HG03571 (cell line): Measurements from ENCODE around the gene MBD2.

ENCODE experiments used
- ATAC-seq: cut with Tn5 transposase; IDR thresholded peaks from one replicate; pipeline ENCODE4 v1.9.1; 2021; ENCODE audit not compliant: unreplicated experiment

MBD2 gene

DNA sequence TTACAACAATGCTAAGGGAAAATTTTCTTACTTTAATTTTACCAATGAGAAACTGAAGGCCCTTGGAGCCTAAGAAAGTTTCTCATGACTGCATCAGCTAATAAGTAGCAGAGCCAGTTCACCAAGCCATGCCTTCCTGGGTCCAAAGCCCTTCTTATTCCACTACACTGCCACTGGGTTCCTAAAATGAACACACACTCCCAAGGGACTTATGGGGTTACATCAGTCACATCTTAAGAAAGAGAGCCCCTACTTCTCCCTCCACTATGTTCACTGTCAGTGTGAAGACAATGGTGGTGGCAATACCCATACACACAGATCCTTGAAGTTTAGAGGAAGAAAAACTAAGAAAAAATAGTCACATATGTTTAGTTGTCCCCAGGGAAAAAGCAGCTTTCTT, 20.6 kb downstream of the MBD2 start:
- peak; percentile 71 for ATAC-seq

DNA sequence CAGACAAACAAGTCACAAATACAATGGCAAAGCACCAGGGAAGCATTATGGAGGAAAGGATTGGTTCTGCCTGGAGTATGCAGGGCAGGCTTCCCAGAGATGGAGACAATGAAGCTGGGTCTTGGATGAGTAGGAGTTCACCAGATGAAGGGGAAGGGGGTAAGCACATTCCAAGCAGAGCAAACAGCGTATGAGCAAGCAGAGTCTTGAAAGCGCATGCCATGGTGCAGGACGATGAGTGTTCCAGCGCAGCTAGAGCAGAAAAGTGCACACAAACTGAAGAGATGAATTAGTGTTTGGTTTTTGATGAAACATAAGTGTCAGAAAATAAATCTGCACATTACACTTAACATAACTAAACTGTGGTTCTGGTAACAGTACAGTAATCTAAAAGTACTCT, 21.6 kb downstream of the MBD2 start:
- ATAC-seq = no peak

DNA sequence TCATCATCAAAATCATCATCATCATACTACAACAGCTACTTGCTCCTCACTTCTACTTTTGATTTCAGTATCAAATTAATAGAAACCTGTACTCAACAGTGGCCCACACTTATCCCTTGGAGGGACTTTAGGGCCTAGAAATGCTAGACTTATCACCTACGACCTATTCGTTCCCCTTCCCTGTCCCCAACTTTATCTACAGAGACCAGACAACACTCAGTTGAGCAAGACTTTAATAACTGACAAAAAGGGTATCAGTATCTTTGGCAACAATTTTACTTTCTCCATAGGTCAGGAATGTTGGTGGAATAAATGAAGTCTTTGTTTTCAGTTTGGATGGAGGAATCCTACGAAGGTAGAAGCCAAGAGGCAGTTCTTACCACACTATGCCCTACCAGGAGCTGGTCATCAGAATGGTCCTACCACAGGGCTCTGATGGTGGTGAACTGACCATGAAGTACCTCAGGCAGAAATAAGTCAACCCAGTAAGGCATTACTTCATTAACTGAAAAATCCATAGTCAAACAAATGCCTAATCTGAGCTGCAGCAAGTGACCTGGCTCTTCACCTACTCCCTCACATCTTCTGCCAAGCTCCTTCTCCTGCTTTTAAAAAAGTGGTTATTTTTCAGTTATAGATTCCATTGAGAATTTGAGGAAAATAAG, 26.6 kb downstream of the MBD2 start:
- no peak for ATAC-seq

DNA sequence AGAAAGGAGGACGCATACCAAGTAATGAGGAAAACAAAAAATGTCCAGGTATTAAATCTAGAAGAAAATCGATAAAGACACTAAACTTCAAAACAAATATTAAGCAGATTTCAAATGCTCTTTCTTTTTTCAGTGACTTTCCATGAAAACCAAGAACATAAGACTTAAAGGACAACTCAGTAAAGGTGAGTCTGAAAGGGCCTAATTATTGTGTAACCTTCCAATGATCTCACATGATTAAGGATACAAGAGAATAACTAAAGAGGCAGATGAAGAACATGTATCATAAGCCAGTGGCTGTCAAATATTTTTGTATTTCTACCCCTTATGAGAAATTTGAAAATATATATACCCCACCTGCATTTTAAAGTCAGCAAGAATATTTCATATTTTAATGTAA, 30.7 kb downstream of the MBD2 start:
- ATAC-seq = no peak

DNA sequence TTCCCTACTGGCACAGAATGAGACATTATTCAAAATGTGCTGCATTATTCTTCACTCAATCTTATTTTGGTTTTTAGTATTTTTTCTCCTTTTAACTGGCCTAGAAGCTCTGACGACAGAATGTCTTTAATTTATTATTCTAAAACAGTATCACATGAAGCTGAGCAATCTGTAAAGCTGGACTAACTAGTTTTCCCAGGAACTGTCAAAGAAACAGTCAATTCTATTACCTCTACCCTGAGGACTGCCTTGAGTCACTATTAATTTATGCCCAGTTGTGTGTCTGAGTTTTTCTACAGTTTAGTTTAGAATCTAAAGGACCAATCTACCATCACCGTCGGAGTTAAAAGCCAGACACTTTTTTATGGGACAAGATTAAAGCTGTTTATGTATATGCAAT, 31.6 kb downstream of the MBD2 start:
- ATAC-seq = no peak

DNA sequence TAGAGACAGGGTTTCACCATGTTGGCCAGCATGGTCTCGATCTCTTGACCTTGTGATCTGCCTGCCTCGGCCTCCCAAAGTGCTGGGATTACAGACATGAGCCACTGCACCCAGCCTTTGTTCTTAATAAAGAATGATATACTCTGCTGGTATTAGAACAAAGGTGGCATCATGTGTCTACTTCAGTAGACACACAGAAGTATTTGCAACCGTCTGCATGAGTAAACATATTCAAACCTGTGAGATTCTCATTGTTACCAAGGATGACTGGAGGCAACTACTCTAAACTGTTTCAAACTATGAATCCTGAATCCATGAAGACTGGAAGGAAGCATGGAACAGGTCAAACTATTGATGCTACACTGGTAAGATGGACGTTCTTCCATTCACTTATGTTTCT, 32.1 kb downstream of the MBD2 start:
- ATAC-seq = no peak

DNA sequence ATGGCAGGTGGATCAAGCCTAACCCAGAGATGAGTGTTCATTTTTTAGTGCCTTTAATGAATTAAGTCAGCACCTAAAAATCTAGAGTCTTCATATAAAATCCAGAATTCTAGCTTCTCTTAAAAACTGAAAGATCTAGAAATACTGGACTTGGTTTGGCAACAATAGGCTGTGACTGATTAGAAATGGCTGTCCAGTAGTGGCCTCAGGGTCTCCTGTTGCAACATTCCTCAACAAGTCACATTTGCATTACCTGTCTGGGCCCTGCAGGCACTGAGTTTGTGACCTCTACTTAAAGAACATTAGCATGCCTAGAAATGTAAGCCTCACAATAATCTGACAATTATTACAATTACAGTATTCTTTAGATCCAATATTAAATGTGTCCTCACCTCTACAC, 33.1 kb downstream of the MBD2 start:
- no peak for ATAC-seq

DNA sequence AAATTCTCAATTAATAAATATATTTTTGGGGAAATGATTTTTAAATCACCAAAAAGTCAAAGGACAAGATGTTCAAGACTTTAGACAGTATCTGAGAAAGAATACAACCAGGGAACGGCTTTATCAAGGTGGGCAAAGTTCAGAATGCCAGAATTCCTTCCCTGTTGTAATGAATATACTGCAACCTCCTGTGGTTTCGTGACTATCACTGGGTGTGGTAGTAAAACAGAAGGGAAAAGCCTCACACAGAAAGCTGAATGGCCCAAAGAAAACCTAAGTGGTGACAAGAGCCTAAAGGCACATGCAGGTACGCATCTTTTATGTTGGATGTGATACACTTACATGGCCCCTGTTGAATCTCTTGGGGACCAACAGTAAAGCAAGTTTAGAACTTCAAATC, 37.1 kb downstream of the MBD2 start:
- no peak for ATAC-seq

DNA sequence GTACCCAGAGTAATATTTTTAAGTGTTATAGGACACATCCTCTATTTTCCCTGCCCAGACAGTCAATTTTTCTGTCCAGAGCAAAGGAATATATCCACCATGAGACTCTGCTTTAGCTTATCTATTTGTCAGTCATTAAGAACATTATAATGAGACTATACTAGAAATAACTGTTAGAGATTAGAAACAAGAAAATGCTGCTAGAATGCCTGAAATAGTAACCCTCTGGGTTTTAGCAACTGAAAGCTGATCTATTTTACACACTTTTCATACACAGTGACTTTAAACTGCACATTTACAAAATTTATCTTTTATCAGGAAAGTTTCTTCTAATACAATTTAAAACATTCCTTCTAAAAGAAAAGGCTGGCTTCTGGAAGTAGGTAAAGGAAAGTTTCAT, 39.6 kb downstream of the MBD2 start:
- no peak for ATAC-seq

DNA sequence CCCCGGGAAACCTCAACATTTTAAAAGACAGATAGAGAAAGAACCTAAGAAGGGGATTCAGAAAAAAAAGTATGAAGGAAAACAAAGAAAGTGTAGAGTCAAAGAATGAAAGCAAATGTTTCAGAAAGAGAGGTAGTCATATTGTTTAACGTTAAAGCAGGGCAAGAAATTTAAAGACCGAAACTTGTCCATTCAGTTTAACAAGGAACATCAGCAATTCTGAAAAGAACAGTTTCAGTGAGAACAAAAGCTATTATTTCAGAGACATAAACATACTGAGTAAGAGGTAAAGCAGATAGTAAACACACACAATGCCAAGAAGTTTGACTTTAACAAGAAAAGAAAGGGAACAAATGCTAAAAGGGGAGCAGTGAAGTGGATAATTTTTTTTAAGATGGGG, 41.1 kb downstream of the MBD2 start:
- no peak for ATAC-seq

DNA sequence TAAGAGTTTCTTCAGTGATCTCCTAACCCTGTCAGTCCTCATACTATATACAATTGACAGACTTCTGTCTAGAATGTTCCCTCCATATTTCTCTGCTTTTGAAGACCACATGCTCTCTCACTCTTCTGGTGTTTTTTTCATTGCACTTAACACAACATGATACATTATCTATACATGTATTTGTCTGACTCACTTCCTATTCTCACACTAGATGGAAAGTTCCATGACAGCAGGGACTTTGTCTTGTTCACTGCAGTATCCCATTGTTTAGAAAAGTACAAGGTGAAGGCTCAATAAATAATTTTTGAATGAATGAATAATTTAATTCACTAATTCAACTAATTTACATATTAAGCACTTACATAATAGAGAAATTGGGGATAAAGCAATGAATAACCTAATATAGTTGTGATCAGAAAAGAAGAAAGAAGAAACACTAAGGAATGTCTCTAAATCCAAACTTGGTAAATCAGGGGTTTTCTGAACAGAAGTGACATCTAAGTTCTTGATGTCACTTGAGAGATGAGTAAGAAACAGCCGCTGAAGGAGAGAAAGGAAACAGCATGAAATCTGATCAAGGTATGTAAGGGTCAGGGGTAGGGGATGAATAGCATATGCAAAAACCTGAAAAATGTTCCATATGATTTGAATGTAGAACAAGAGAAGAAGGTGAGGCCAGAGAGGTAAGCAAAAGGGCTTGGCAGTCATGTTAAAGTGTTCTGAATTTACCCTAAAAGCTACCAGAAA, 42.4 kb downstream of the MBD2 start:
- ATAC-seq = no peak

DNA sequence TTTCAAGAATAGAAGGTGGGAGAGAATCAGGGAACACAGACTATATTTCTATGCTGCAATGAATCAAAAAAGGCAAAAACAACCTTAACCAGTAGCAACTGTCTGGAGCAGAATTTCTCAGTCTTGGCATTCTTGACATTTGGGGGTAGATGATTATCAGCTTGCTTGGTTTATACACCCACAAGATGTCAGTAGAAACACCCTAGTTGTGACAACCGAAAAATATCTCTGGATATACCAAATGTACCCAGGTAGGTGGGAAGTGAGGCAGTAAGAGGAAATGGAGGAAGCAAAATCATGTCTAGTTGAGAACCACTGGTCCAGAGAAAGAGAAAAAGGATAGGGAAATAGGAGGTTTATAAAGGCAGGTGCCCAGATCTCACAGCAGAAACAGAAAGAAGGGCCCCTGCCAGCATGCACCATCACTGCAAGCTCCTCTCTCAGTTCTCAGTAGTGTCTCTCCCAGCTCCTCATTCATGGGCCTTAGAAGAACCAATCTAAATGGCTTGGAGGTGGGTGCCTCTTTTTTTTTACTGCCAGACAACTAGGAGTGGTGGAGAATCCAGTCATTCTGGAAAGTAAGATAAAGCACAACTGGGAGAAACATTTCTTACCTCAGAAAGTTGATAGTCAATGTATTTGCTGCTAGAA, 50.4 kb downstream of the MBD2 start:
- ATAC-seq = no peak

DNA sequence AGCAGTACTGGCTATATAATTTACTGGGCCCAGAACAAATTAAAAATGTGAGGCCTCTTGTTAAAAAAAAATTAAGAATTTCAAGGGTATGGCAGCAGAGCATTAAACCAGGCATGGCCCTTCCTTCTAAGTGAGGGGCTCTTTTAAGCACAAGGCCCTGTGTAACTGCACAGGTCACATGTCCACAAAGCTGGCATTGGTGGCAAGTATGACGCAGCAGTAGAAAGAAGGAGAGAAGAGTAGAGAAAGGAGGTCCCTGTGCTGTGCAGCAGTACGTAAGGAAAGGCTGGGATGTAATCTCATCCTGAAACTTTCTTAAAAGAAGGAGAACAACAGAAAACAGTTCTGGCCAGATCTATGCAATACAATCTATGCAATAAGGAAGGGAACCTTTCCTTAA, 51.2 kb downstream of the MBD2 start:
- no peak for ATAC-seq

DNA sequence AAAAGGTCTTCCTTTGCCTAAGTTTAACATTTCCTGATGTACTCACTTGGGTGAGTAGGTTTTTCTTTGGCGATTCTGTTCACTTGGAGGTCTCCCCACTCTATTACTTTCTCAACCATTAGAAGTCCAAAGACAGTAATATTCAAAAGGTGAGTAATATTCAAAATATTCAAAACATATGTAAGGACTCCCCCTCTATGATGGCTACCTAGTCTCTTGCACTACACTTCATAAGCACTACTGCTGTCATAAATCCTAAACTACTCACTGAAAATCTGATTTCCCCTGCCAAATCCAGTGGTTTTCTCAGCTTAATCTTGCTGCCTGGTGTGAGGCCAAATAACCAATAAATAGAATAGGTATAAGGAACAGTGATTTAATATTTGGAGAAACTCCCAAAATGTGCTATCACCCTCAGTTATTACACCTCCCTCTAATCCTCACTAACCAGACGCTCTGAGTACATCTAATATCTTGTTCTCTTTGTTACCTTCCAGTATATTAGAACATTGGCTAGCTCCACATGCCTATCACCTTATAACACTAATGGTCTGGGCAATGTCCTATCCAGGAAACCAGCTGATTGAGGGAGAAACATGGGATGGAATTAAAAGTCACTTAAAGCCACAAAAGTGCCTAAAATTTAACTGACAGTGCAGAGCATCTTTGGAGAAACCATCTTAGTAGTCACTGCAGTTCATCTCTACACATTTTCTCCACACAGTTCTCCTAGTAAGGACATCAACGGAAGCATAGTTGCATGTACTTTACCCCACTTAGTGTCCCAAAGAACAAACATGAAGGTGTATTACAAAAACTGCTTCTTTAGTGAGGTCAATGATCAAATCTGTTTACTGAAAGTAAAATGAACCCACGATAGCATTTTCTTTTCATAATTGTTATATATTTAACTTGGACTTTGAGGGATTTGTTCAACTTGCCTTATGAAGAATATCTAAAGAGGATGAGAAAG, 54.8 kb downstream of the MBD2 start:
- ATAC-seq = no peak

DNA sequence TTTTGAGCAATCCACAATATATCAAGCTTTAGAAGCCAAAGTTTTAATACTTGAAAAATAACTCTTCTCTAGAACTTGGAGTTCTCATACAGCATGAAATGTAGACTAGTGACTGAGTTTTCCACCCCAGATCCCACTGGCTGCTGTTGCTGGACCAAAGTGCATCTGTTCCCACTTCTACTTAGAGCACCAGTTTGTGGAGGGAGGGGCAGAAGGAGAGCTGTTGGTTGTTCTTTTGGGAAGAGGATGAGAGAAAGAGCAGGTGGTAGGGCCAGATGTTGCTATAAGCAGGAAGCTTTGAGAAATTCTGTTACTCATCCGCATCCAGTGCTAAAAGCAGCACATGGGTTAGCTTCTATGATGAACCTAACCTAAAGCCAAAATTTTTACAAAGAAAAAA, 59.0 kb downstream of the MBD2 start:
- no peak for ATAC-seq

DNA sequence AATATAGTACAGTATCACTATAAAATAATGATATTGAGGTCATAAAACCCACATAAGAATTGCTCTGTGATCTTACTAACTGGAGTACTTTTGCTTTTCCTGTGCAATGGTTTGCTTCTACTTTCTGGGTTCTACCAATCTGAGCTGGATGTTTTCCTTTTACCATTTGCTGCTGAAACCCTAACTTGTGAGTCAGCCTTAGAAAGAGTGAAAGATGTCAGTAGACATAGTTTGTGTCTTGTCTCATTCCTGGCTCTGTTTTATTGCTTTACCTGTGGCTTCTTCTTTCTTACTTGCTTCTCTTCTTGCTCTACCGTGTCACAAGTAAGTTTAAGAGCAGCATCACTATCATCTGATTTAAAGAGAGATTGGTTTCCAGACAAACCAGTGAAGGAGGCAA, 61.0 kb downstream of the MBD2 start:
- no peak for ATAC-seq

DNA sequence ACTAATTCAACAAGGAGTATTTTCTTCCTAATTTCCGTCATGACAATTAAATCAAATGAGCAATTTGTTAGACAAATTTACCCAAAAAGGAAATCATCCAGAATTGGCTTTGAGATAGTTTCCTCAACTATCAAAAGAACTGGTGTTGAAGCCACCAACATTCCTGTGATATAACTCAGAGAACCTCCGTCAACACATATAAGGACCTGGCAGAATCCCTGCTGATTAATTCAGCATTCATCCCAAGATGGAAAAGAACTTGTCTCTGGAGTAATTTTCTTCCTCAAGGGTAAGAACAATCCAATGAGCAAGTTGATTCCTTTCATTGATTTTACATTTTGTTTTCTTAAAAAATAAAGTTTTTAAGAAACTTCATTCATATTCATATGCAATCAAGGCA, 62.0 kb downstream of the MBD2 start:
- ATAC-seq = no peak

DNA sequence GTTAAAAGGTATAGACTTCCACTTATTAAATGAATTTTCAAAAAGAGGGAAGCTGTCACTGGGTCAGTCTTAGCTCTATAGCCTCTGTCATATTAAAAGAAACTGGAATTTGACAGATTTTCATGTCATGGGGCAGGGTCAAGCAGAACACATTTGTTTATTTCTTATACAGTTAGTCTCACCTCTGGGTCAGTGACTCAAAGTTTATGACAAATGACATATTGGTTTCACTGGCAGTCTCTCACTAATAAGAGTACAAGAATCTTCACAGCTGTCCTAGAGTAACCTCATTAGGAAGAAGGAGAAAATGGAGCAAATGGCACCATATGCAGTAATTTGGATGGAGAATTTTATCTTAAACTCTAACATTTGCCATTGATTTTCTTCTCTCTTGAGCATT, 63.2 kb downstream of the MBD2 start:
- ATAC-seq = no peak

DNA sequence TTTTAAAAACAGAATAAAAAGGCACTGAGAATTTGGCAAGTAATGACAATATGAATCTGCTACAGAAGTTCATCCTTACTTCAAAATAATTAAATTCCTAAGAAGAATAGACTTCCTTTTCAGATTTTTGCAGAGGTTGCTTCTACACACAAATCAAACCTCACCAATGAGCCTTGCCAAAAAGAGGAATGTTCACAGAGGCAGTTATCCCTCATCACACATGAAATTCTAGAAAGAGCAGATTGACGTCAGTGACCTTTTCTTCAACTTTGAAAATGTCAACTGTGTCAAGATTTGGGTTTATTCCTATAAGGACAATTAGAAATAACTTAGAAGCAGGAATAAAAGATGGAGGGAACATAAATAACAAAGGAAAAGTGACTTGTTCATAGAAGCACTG, 64.6 kb downstream of the MBD2 start:
- ATAC-seq = no peak

DNA sequence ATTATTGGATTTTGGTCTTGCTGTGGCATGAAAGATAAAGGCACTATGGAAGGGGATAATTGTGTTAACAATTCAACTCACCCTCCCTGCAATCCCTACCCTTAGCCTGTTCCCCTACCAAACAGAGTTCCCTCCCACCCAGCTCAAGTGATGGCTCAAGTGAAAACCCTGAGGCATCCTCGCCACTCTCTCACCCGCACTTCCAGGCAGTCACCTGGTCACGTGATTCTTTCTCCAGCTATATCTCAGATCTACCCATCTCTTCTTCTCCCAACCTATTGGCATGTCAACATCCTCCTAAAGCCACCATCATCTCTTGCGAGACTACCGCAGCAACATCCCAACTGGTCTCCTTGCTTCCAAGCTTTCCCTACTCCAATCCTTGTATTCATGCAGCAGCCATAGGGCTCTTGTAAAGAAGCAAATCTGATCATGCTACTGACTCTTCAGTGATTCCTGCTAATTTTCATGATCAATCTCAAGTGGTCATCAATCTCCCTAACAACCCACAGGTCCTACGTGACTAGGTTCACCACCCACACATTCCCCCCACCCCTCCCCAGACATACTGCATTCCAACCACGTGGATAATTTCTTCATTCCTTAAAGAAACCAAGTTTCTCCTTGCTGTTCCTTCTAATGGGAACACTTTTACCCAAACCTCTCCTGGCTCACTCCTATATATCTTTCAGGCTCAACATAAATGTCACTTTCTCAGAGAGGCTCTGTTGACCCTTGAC, 66.7 kb downstream of the MBD2 start:
- ATAC-seq = no peak

DNA sequence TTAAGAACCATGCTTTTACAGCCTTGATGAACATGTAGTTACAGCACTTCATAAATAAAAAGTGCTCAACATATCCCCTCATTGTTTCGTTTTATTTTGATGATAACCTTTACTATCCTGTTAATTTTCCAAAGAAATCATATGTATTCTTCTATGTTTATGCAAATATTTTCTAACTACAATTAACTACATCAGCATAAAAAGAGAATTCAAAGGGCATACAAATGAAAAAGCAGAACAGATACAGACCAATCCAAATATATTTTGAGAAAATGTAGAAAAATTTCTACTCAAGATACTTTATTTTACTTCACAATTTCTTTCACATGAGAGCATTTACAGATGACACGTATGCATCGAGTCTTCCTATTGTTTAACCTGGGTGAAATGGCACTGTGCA, 69.1 kb downstream of the MBD2 start:
- no peak for ATAC-seq
